GM12878 (cell line): ENCODE results near the gene ADAP1. TPM values are rescaled to one million over a fixed set of nuclear protein-coding genes. Genes with fewer than 3 reads are reported as not detected.

ENCODE experiments used
- ATAC-seq: fragments of 200-7000 bp; cut with Tn5 transposase; 3 replicates; pipeline ENCODE4 v1.9.1; 2020; ENCODE audit warnings: mild to moderate bottlenecking, moderate library complexity
- BruUV-seq: library from RNA; stranded (reverse); fragments of 400-500 nt; replicated peaks from 2 replicates; lab custom pipeline; 2021; lab: Mats Ljungman, UMichigan
- CTCF ChIA-PET: fragments of 300-600 bp; sonication (Branson Sonifier 250); formaldehyde crosslinking; extraction: SDS; loops from one replicate; lab custom pipeline; 2021; ENCODE audit warnings: inconsistent platforms; lab: Yijun Ruan, JAX
- POLR2A ChIA-PET: fragments of 350-600 bp; formaldehyde crosslinking; extraction: SDS; loops from one replicate; lab custom pipeline; 2021; ENCODE audit warnings: inconsistent platforms; lab: Charles Lee
- RAD21 ChIA-PET: fragments of 300-600 bp; sonication (Branson Sonifier 250); formaldehyde crosslinking; loops from one replicate; lab custom pipeline; 2023; ENCODE audit warnings: antibody characterized with exemption; ENCODE audit not compliant: unreplicated experiment; lab: Charles Lee
- SMC1A ChIA-PET: fragments of 300-600 bp; sonication (Branson Sonifier 250); formaldehyde crosslinking; loops from one replicate; lab custom pipeline; 2023; ENCODE audit not compliant: unreplicated experiment, uncharacterized antibody; lab: Charles Lee
- DNase-seq: peaks from one replicate; pipeline ENCODE4 v3.0.0-alpha.2; 2011; ENCODE audit warnings: low read depth, low spot score
- FAIRE-seq: peaks from 3 replicates; lab custom pipeline; 2011; peaks lifted over from hg19 to GRCh38; lab: Jason Lieb, UNC
- H2AFZ ChIP-seq: 2 replicates; pipeline ENCODE4 v1.6.0; 2011; ENCODE audit warnings: low read depth, low read length, control low read depth; ENCODE audit not compliant: control insufficient read depth
- H3K27ac ChIP-seq: 2 replicates; pipeline ENCODE4 v1.5.1; 2011; ENCODE audit warnings: control low read depth; ENCODE audit not compliant: control insufficient read depth, insufficient read depth
- H3K27me3 ChIP-seq, 2 experiments: replicated peaks in 1 of 2; 2 replicates each; pipeline versions ENCODE4 v1.6.0 to v1.6.1; 2011; ENCODE audit warnings: low read length in 1 of 2; ENCODE audit not compliant: control insufficient read depth in 2 of 2, insufficient read depth in 2 of 2
- H3K36me3 ChIP-seq, 2 experiments: 2 replicates each; pipeline ENCODE4 v1.5.1; 2011; ENCODE audit warnings: low read length in 1 of 2; ENCODE audit not compliant: control insufficient read depth in 2 of 2, insufficient read depth in 2 of 2
- H3K4me1 ChIP-seq: 2 replicates; pipeline ENCODE4 v1.6.1; 2011; ENCODE audit warnings: mild to moderate bottlenecking, low read length, moderate library complexity, mixed read lengths; ENCODE audit not compliant: control insufficient read depth, insufficient read depth
- H3K4me2 ChIP-seq: 2 replicates; pipeline ENCODE4 v1.6.0; 2011; ENCODE audit warnings: control low read depth; ENCODE audit not compliant: control insufficient read depth, insufficient read depth
- H3K4me3 ChIP-seq: fragments of 200-600 bp; sonication (generic); 2 replicates; pipeline ENCODE4 v1.5.1; 2016
- H3K79me2 ChIP-seq: 2 replicates; pipeline ENCODE4 v1.6.0; 2011; ENCODE audit warnings: low read length; ENCODE audit not compliant: control insufficient read depth, insufficient read depth
- H3K9ac ChIP-seq: 2 replicates; pipeline ENCODE4 v1.8.0; 2011; ENCODE audit warnings: low read length, control low read depth, mixed read lengths; ENCODE audit not compliant: control insufficient read depth, insufficient read depth
- H3K9me3 ChIP-seq: replicated peaks from 3 replicates; pipeline ENCODE4 v1.5.1; 2011; ENCODE audit warnings: mild to moderate bottlenecking, low read length; ENCODE audit not compliant: control insufficient read depth, insufficient read depth
- H4K20me1 ChIP-seq: 2 replicates; pipeline ENCODE4 v1.6.0; 2011; ENCODE audit not compliant: control insufficient read depth, insufficient read depth
- ASH2L ChIP-seq: fragments of 300-600, 200-600 bp; sonication (generic); IDR thresholded peaks from 2 replicates; pipeline ENCODE4 v1.6.1; 2017; ENCODE audit warnings: low read depth, mild to moderate bottlenecking, borderline replicate concordance
- MTA3 ChIP-seq: IDR thresholded peaks from 2 replicates; pipeline ENCODE4 v1.6.1; 2012; ENCODE audit warnings: low read length, inconsistent platforms, borderline replicate concordance
- whole genome bisulfite sequencing: methylation state at CpG from one replicate; pipeline ENCODE4 v1.1.6; 2016; ENCODE audit warnings: low lambda C conversion rate; ENCODE audit not compliant: insufficient replicate concordance, insufficient coverage; ENCODE audit errors: missing lambda C conversion rate; 5-methylcytosine and 5-hydroxymethylcytosine counted together
- in situ Hi-C: fragments of 300-500 bp; cut with MboI; formaldehyde crosslinking; loops from 9 replicates; pipeline ENCODE4 v1.14.3; 2018; ENCODE audit warnings: mixed read lengths
- intact Hi-C: fragments of 100-400 bp; cut with micrococcal nuclease; formaldehyde crosslinking; loops from one replicate; pipeline ENCODE4 v1.14.2; 2022; ENCODE audit not compliant: unreplicated experiment
- polyA plus RNA-seq, 11 experiments: library from polyadenylated mRNA; depleted of rRNA in 4 of 11; unstranded in 6 of 11; stranded (reverse) in 5 of 11; fragments of >200 nt; fragmentation: Nextera tagmentation in 4 of 11; fragmentation: Illumina TruSeq in 1 of 11; extraction: Ambion mirVana in 4 of 11; extraction: Trizol in 1 of 11; gene quantifications; 1 replicate in 1 of 11; 2 replicates in 10 of 11; pipeline versions ENCODE4 v1.2.1 to v1.2.3, GENCODE V29; 2011 to 2016; ENCODE audit warnings: inconsistent platforms in 2 of 11, missing spikeins in 2 of 11, low read depth in 1 of 11
- total RNA-seq, 4 experiments: library from RNA; depleted of rRNA in 3 of 4; stranded (reverse); fragments of >200 nt in 3 of 4; fragmentation: Illumina TruSeq in 1 of 4; extraction: Trizol in 1 of 4; gene quantifications; 2 replicates each; pipeline versions ENCODE4 v1.2.1 to v1.2.3, GENCODE V29; 2013 to 2021
- TF ChIP-seq, protein P1 (sequence below): fragments of 450-650 bp; IDR thresholded peaks from 2 replicates; pipeline ENCODE4 v1.6.1; 2016; ENCODE audit warnings: mild to moderate bottlenecking

ADAP1 gene
- total and polyA plus RNA-seq, 10 of the 15 experiments (the other 5 are each of a cell fraction or from before 2014, with no cell fraction given), result 0.22 to 44.2 (median 22.0) TPM; not detected in 1

DNA sequence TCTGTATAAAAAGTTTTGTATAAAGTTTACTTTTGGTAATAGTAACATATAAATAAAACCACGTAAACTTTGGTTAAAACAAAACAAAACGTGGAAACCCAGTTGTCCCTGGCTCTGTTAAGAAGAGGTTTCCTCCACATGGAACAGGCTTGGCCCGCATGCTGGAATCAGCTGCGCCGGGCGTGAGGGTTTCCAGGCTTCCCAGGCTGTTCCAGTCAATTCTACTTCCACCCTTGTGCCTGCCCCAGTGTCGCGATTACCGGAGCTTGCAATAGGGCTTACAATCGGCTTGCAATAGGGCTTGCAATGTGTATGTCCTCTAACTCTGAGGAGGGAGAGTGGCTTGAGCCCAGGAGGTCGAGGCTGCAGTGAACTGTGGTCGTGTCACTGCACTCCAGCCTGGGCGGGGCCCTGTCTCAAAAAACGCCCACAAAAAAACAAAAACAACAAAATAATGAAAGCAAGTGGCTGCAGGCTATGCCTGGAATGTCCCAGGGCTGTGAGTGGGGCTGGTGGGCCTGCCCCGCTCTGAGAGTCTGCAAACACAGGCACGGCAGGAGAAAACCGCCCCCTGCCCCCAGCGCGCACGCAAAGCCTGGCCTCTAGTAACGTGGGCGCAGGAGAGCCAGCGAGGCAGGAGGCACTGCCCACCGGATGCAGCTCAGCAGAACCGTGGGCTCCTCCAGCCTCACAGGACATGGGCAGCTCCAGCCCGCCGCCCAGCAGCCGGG, 44.8 kb upstream of the ADAP1 start:
- H3K4me3 ChIP-seq, result no peak overlapping the region
- POLR2A ChIA-PET, result interaction anchor here (0.6 to 1.2 kb wide), 2 partner anchors 66 to 259 kb away, joined by 3 to 4 read pairs; no protein-coding TSS in a partner anchor

More for the DNA sequence above, 44.8 kb upstream of the ADAP1 start:
- no peaks in the 10 kb centered on the region for H3K9me3 ChIP-seq
- BruUV-seq, result no TSS peak
- peak overlapping the region; percentile 52 for H3K27ac ChIP-seq
- peaks cover 18% of the 10 kb centered on the region for H3K4me1 ChIP-seq
- no peaks in the 10 kb centered on the region for H3K27me3 ChIP-seq
- intact Hi-C loops, result no loop called here
- H2AFZ ChIP-seq, result no peak overlapping the region
- 55% methylated on average over 28 of the region's 28 CpGs for WGBS
- no peak for FAIRE-seq
- peaks cover 3 to 9% of the 10 kb centered on the region in 2 experiments; a peak in 3 of 4 replicates for H3K36me3 ChIP-seq
- RAD21 ChIA-PET, result interaction anchor here (0.6 to 3.4 kb wide), 3 partner anchors 22 to 66 kb away, joined by 3 to 11 read pairs (median 5); no protein-coding TSS in a partner anchor
- TF ChIP-seq MTA3 (no peak), ASH2L (no peak)
- TF ChIP-seq, protein P1, sequence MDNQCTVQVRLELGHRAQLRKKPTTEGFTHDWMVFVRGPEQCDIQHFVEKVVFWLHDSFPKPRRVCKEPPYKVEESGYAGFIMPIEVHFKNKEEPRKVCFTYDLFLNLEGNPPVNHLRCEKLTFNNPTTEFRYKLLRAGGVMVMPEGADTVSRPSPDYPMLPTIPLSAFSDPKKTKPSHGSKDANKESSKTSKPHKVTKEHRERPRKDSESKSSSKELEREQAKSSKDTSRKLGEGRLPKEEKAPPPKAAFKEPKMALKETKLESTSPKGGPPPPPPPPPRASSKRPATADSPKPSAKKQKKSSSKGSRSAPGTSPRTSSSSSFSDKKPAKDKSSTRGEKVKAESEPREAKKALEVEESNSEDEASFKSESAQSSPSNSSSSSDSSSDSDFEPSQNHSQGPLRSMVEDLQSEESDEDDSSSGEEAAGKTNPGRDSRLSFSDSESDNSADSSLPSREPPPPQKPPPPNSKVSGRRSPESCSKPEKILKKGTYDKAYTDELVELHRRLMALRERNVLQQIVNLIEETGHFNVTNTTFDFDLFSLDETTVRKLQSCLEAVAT, result peak; percentile 83; the same call in 1 of the 2 replicates
- TF ChIP-seq, all 136 proteins: peak for 1
- in situ Hi-C loops, result loop anchor here (5.0 kb wide), 1 partner anchor 63 kb away; no protein-coding TSS in a partner anchor
- SMC1A ChIA-PET, result interaction anchor here (1.3 to 2.1 kb wide), 3 partner anchors 25 to 66 kb away, joined by 7 to 8 read pairs (median 7); no protein-coding TSS in a partner anchor
- H3K79me2 ChIP-seq, result no peaks in the 10 kb centered on the region
- DNase-seq (no peak), ATAC-seq (no peak)
- H3K9ac ChIP-seq, result no peak overlapping the region
- no peaks in the 10 kb centered on the region for H4K20me1 ChIP-seq
- CTCF ChIA-PET, result interaction anchor here (9.3 kb wide), 1 partner anchor 66 kb away, joined by 280 read pairs; no protein-coding TSS in a partner anchor
- peak overlapping the region; percentile 60 for H3K4me2 ChIP-seq
